Measurements from ENCODE around the gene SLC39A6.
"Not testable (repeated sequence)": the region's sequence is repeated elsewhere in the genome, so short reads cannot be mapped to it uniquely, and the experiment has no call there.

SLC39A6 gene

DNA sequence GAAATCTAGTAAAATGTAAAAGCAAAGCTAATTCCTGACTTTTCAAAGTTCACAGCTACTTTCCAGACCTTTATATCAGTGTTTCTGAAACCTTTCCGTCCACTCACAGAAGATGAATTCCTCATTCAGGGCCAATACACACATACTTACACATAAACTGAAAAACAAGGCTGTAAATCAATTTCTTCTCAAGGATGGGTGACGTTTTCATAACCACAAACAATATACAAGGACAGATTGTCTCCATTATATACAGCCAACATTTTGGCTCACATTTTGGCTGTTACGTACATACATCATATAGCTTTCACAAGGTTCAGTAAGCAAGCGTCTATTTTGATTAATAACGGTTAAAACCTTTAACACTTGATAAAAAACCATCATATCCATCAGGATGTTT lies 63.1 kb downstream of the SLC39A6 start:
- 62 to 69% methylated on average over 5 of the region's 5 CpGs for WGBS, 2 experiments
- Histone ChIP-seq H3K4me1 (ENCODE audit: control insufficient read depth, insufficient read depth, low read length) (no peaks in the 10 kb centered on the region), H3K27ac (ENCODE audit: insufficient read depth, low read depth, low read length, poor library complexity, severe bottlenecking) (no peak overlapping the region), H3K4me3 (ENCODE audit: insufficient read depth, low read depth, low read length) (peak overlapping the region; percentile 98), H3K27me3 (ENCODE audit: control insufficient read depth, insufficient read depth, low read length, poor library complexity, severe bottlenecking) (no peaks in the 10 kb centered on the region), H3K36me3 (ENCODE audit: control insufficient read depth, insufficient read depth, low read length) (no peaks in the 10 kb centered on the region), H3K9me3 (ENCODE audit: control insufficient read depth, low read length) (no peaks in the 10 kb centered on the region)

DNA sequence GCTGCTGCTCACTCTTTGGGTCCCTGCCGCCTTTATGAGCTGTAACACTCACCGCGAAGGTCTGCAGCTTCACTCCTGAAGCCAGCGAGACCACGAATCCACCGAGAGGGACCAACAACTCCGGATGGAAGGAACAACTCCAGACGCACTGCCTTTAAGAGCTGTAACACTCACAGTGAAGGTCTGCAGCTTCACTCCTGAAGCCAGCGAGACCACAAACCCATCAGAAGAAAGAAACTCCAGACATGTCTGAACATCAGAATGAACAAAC lies 64.4 kb downstream of the SLC39A6 start:
- not testable (repeated sequence) for H3K27me3 ChIP-seq (ENCODE audit: control insufficient read depth, insufficient read depth, low read length, poor library complexity, severe bottlenecking); H3K9me3 ChIP-seq (ENCODE audit: control insufficient read depth, low read length); H3K4me3 ChIP-seq (ENCODE audit: insufficient read depth, low read depth, low read length); H3K4me1 ChIP-seq (ENCODE audit: control insufficient read depth, insufficient read depth, low read length); H3K36me3 ChIP-seq (ENCODE audit: control insufficient read depth, insufficient read depth, low read length); H3K27ac ChIP-seq (ENCODE audit: insufficient read depth, low read depth, low read length, poor library complexity, severe bottlenecking)
- WGBS, 2 experiments, result 94 to 97% methylated on average over 9 of the region's 9 CpGs

DNA sequence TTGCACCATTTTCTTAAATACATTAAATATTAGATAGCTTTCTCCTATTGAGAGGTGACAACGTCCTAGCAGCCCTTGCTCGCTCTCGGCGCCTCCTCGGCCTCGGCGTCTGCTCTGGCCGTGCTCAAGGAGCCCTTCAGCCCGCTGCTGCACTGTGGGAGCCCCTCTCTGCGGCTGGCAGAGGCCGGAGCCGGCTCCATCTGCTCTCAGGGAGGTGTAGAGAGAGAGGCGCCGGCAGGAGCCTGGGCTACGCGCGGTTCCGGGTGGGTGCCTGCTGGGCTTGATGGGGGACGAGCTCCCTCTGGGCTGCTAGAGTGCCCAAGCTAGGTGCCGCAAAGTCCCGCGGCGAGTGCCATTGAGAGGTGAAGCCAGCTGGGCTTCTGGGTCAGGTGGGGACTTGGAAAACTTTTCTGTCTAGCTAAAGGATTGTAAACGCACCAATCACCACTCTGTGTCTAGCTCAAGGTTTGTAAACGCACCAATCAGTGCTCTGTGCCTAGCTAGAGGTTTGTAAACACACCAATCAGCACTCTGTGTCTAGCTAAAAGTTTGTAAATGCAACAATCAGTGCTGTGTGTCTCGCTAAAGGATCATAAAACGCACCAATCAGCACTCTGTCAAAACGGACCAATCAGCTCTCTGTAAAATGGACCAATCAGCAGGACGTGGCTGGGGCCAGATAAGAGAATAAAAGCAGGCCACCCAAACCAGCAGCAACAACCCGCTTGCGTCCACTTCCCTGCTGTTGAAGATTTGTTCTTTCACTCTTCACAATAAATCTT lies 64.9 kb downstream of the SLC39A6 start:
- Histone ChIP-seq H3K27me3 (ENCODE audit: control insufficient read depth, insufficient read depth, low read length, poor library complexity, severe bottlenecking) (no peaks in the 10 kb centered on the region), H3K36me3 (ENCODE audit: control insufficient read depth, insufficient read depth, low read length) (no peaks in the 10 kb centered on the region), H3K9me3 (ENCODE audit: control insufficient read depth, low read length) (no peaks in the 10 kb centered on the region), H3K27ac (ENCODE audit: insufficient read depth, low read depth, low read length, poor library complexity, severe bottlenecking) (no peak overlapping the region), H3K4me3 (ENCODE audit: insufficient read depth, low read depth, low read length) (no peak overlapping the region), H3K4me1 (ENCODE audit: control insufficient read depth, insufficient read depth, low read length) (no peaks in the 10 kb centered on the region)
- 91 to 92% methylated on average over 31 of the region's 31 CpGs for WGBS, 2 experiments

DNA sequence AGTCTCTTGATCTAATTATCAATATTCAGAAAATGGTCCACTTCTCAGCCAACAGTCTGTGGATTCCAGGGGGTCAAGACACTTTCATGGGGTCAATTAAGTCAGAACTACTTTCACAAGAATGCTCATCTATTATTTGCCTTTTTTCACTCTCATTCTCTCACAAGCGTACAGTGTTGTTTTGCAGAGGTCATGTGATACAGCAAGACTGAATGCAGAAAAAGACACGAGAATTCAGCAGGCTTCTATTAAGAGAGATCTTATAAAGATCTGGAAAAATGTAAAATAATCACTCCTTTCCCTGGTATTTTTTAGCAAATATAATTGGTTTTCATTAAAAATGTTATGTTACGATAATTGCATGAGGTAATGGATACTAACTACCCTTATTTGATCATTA lies 70.5 kb downstream of the SLC39A6 start:
- H3K4me1 ChIP-seq (ENCODE audit: control insufficient read depth, insufficient read depth, low read length), result no peaks in the 10 kb centered on the region
- 100% methylated on average over 1 to 2 of the region's 3 CpGs for WGBS, 2 experiments
- no peaks in the 10 kb centered on the region for H3K9me3 ChIP-seq (ENCODE audit: control insufficient read depth, low read length)
- H3K27me3 ChIP-seq (ENCODE audit: control insufficient read depth, insufficient read depth, low read length, poor library complexity, severe bottlenecking), result no peaks in the 10 kb centered on the region
- H3K4me3 ChIP-seq (ENCODE audit: insufficient read depth, low read depth, low read length), result no peak overlapping the region
- H3K27ac ChIP-seq (ENCODE audit: insufficient read depth, low read depth, low read length, poor library complexity, severe bottlenecking), result no peak overlapping the region
- no peaks in the 10 kb centered on the region for H3K36me3 ChIP-seq (ENCODE audit: control insufficient read depth, insufficient read depth, low read length)
